Urinary bladder (tissue), 4 donors: ENCODE measurements around the gene NCOR2. TPM values are rescaled to one million over a fixed set of nuclear protein-coding genes. Genes with fewer than 3 reads are reported as not detected.

Experiments
- DNase-seq: peaks from one replicate; pipeline ENCODE4 v3.0.0-alpha.2; 2015; ENCODE audit errors: extremely low spot score
- H3K27ac ChIP-seq: one replicate; pipeline ENCODE4 v1.5.1; 2013; ENCODE audit warnings: low read depth, mild to moderate bottlenecking, moderate library complexity
- H3K36me3 ChIP-seq: one replicate; pipeline ENCODE4 v1.6.1; 2013; ENCODE audit warnings: mild to moderate bottlenecking, moderate library complexity; ENCODE audit not compliant: insufficient read depth
- H3K4me1 ChIP-seq: one replicate; pipeline ENCODE4 v1.6.1; 2013; ENCODE audit warnings: mild to moderate bottlenecking, moderate library complexity; ENCODE audit not compliant: insufficient read depth
- H3K4me3 ChIP-seq: one replicate; pipeline ENCODE4 v1.5.1; 2013; ENCODE audit warnings: low read depth, low read length
- WGBS: extraction: QIAGEN DNeasy Blood & Tissue Kit; methylation state at CpG from one replicate; pipeline ENCODE4 v1.1.7; 2013; 5-methylcytosine and 5-hydroxymethylcytosine counted together
- polyA plus RNA-seq: library from polyadenylated mRNA; stranded (reverse); fragments of 200-250 nt; gene quantifications from one replicate; pipeline ENCODE4 v1.2.3, GENCODE V29; 2013
- total RNA-seq: library from RNA; depleted of rRNA; stranded (reverse); fragments of >200 nt; gene quantifications from one replicate; pipeline ENCODE4 v1.2.3, GENCODE V29; 2014
- donor health status: healthy with polysubstance abuse.
- donor health status: healthy.

The NCOR2 gene
- total and polyA plus RNA-seq, 2 donors = 46.8 to 105 TPM

GRCh38 chr12:124605883-124606774 is 38.7 kb upstream of the NCOR2 start:
- WGBS = 82% methylated on average over 22 of the region's 22 CpGs
- no peak overlapping the region for H3K27ac ChIP-seq
- no peak for DNase-seq

GRCh38 chr12:124605150-124605882 is 37.9 kb upstream of the NCOR2 start:
- Histone ChIP-seq H3K36me3 (no peaks in the 10 kb centered on the region), H3K4me1 (no peaks in the 10 kb centered on the region), H3K27ac (no peak overlapping the region), H3K4me3 (no peak overlapping the region)
- DNase-seq = no peak
- 83% methylated on average over 13 of the region's 13 CpGs for WGBS

More at GRCh38 chr12:124605883-124606774, 38.7 kb upstream of the NCOR2 start:
- Histone ChIP-seq H3K36me3 (no peaks in the 10 kb centered on the region), H3K4me1 (no peaks in the 10 kb centered on the region), H3K4me3 (no peak overlapping the region)

- WGBS = 74% methylated on average over 6 of the region's 6 CpGs
- Histone ChIP-seq H3K36me3 (no peaks in the 10 kb centered on the region), H3K27ac (no peak overlapping the region), H3K4me1 (no peaks in the 10 kb centered on the region), H3K4me3 (no peak overlapping the region)
- DNase-seq = no peak
These were observed 36.9 kb upstream of the NCOR2 start for GRCh38 chr12:124604264-124604680.

- H3K4me1 ChIP-seq = no peaks in the 10 kb centered on the region
- 84% methylated on average over 12 of the region's 12 CpGs for WGBS
- no peak overlapping the region for H3K27ac ChIP-seq
- DNase-seq = no peak
- H3K4me3 ChIP-seq = no peak overlapping the region
- no peaks in the 10 kb centered on the region for H3K36me3 ChIP-seq
These were observed 36.4 kb upstream of the NCOR2 start for GRCh38 chr12:124603831-124604251.

DNA sequence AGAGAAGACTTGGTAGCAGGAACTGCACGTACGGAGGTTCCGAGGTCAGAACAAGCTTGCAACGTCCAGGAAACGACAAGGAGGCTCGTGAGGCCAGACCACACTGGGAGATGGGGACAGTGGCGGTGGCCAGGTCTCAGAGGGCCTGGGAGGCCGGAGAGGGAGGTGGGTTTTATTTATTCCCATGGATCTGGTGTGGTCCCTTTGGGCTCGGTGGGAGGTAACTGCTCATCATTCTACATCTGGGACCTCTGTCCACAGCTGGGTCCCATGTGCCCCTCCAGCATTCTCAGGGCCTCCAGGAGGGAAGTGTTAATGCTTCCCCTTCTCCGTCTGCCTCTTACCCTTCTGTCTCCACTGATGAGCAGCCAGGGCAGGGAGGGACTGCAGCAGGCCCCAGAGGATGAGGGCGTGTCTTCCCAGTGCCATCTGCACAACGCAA is 35.7 kb upstream of the NCOR2 start:
- Histone ChIP-seq H3K4me1 (no peaks in the 10 kb centered on the region), H3K36me3 (no peaks in the 10 kb centered on the region), H3K4me3 (no peak overlapping the region), H3K27ac (no peak overlapping the region)
- no peak for DNase-seq
- WGBS = 81% methylated on average over 12 of the region's 12 CpGs

DNA sequence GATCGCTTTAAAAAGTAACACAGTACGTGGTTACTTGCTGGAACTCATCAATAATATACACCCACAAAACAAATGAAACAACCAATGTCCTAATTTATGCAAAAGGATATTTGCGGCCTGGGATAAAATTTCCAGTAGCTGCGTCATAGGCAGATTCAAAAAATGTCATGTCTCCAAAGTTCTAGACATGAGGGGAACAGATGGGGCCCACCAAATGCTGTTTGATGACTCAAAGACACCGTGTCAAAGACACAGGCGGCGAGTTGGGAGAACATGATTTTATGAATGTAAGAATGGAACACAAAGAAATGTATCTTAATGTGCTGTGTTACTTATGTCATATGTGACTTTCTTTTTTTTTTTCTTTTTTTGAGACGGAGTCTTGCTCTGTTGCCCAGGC is 34.3 kb upstream of the NCOR2 start:
- H3K36me3 ChIP-seq = no peaks in the 10 kb centered on the region
- no peak for DNase-seq
- 93% methylated on average over 8 of the region's 8 CpGs for WGBS
- no peak overlapping the region for H3K27ac ChIP-seq
- H3K4me1 ChIP-seq = no peaks in the 10 kb centered on the region
- H3K4me3 ChIP-seq = no peak overlapping the region

- DNase-seq = no peak
- Histone ChIP-seq H3K27ac (no peak overlapping the region), H3K36me3 (no peaks in the 10 kb centered on the region), H3K4me3 (no peak overlapping the region), H3K4me1 (no peaks in the 10 kb centered on the region)
- 82% methylated on average over 10 of the region's 10 CpGs for WGBS
These were observed 31.9 kb upstream of the NCOR2 start for GRCh38 chr12:124599074-124599999.

DNA sequence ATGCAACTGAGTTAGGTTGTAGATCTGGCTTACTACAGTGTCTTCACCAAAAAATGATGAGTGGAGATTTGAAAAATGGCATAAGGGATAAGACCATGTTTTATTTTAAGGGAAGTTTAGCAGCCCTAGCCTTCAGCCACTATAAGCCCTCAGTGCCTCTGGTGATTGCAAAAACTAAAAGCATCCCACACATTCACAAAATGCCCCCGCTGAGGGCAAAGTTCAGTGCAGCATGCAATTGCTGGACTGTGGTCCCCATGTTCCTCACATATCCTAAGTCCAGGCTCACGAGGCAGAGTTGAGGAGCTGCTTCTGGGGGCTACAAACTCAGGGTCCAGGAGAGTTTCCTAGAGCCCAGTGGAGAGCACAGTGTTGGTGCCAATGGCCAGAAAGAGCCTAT is 29.6 kb upstream of the NCOR2 start:
- 88% methylated on average over 2 of the region's 2 CpGs for WGBS
- H3K4me3 ChIP-seq = no peak overlapping the region
- H3K27ac ChIP-seq = no peak overlapping the region
- no peaks in the 10 kb centered on the region for H3K4me1 ChIP-seq
- no peak for DNase-seq
- H3K36me3 ChIP-seq = no peaks in the 10 kb centered on the region

DNA sequence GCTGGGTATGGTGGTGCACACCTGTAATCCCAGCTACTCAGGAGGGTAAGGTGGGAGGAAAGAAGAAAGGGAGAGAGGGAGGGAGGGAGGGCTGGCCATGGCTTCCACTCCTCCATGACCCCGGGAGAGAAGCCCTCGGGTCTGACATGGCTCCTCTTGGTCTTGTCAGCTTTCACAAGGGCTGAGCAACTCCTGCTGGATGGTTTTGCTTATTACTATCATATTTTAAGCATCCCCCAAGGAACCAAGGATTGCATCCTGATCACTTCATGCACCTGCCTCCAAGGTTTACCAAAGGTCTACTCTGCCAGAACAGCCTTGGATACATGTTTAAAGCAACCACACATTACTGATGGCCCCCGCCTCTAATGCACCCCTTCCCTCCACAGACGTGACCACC is 28.0 kb upstream of the NCOR2 start:
- Histone ChIP-seq H3K27ac (no peak overlapping the region), H3K36me3 (no peaks in the 10 kb centered on the region), H3K4me3 (no peak overlapping the region), H3K4me1 (no peaks in the 10 kb centered on the region)
- DNase-seq = no peak
- WGBS = 77% methylated on average over 4 of the region's 4 CpGs

DNA sequence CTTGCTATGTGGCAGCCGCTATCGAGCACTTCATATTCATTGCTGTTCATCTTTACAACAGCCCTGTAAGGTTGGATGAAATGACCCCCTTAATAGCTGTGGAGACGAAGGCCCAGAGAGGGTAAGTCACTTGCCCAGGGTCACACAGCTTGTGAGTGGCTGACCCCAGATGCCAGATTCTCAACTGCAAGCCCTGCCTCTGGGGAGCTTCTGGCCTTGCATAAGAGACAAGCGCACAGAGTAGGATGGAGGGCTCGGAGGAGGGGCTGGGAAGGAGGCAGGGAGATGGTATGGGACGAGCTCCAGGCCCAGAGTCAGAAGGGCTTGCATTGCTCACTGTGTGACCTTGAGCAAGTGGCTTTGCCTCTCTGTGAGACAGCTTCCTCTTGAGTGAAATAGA is 27.4 kb upstream of the NCOR2 start:
- Histone ChIP-seq H3K4me1 (no peaks in the 10 kb centered on the region), H3K4me3 (no peak overlapping the region), H3K36me3 (no peaks in the 10 kb centered on the region), H3K27ac (no peak overlapping the region)
- DNase-seq = no peak
- 95% methylated on average over 6 of the region's 6 CpGs for WGBS

GRCh38 chr12:124593851-124594401 is 26.5 kb upstream of the NCOR2 start:
- Histone ChIP-seq H3K4me3 (no peak overlapping the region), H3K36me3 (no peaks in the 10 kb centered on the region), H3K4me1 (no peaks in the 10 kb centered on the region), H3K27ac (no peak overlapping the region)
- WGBS = 97% methylated on average over 5 of the region's 5 CpGs
- no peak for DNase-seq

- WGBS = 93% methylated on average over 14 of the region's 14 CpGs
- Histone ChIP-seq H3K4me3 (no peak overlapping the region), H3K4me1 (peaks cover 1% of the 10 kb centered on the region), H3K36me3 (no peaks in the 10 kb centered on the region), H3K27ac (no peak overlapping the region)
- DNase-seq = no peak
These were observed 25.8 kb upstream of the NCOR2 start for GRCh38 chr12:124593176-124593575.
